CD14-positive monocyte (primary cell): Measurements from ENCODE around the gene POU6F2. TPM values are rescaled to one million over a fixed set of nuclear protein-coding genes. Genes with fewer than 3 reads are reported as not detected.

Source experiments
- DNase-seq, 3 donors: peaks; one replicate each; pipeline ENCODE4 v3.0.0-alpha.2; 2011 to 2022
- H2AFZ ChIP-seq: 2 replicates; pipeline ENCODE4 v1.6.0; 2012; ENCODE audit warnings: mild to moderate bottlenecking, low read depth, low read length, inconsistent platforms; ENCODE audit not compliant: insufficient read depth, poor library complexity, severe bottlenecking
- H3K27ac ChIP-seq, 2 donors: 1 replicate in 1 of 2; 2 replicates in 1 of 2; pipeline ENCODE4 v1.5.1; 2012 to 2013; ENCODE audit warnings: low read length in 2 of 2, control low read depth in 1 of 2, inconsistent platforms in 1 of 2, low read depth in 1 of 2, mild to moderate bottlenecking in 1 of 2
- H3K27me3 ChIP-seq, 2 donors: one replicate each; pipeline versions ENCODE4 v1.6.0 to v1.6.1; 2011 to 2013; ENCODE audit warnings: low read length in 2 of 2; ENCODE audit not compliant: control insufficient read depth in 2 of 2, insufficient read depth in 2 of 2
- H3K36me3 ChIP-seq, 2 donors: replicated peaks in 1 of 2; 1 replicate in 1 of 2; 2 replicates in 1 of 2; pipeline versions ENCODE4 v1.5.1 to v1.6.1; 2012 to 2013; ENCODE audit warnings: low read length in 2 of 2, control low read depth in 1 of 2, inconsistent platforms in 1 of 2, mild to moderate bottlenecking in 1 of 2; ENCODE audit not compliant: insufficient read depth in 2 of 2, control insufficient read depth in 1 of 2
- H3K4me1 ChIP-seq, 2 donors: 1 replicate in 1 of 2; 2 replicates in 1 of 2; pipeline versions ENCODE4 v1.5.1 to v1.6.1; 2012 to 2013; ENCODE audit warnings: low read length in 2 of 2, control low read depth in 1 of 2, inconsistent platforms in 1 of 2, mild to moderate bottlenecking in 1 of 2, moderate library complexity in 1 of 2; ENCODE audit not compliant: insufficient read depth in 2 of 2, control insufficient read depth in 1 of 2
- H3K4me2 ChIP-seq: replicated peaks from 2 replicates; pipeline ENCODE3; 2012; ENCODE audit warnings: low read length, moderate library complexity, mild to moderate bottlenecking; ENCODE audit not compliant: poor library complexity, severe bottlenecking; ENCODE audit errors: extremely low read depth
- H3K4me3 ChIP-seq, 3 experiments: fragments of 200-600 bp in 1 of 3; sonication (generic) in 1 of 3; replicated peaks in 1 of 3; 1 replicate in 2 of 3; 2 replicates in 1 of 3; pipeline ENCODE4 v1.5.1; 2011 to 2013; ENCODE audit warnings: low read length in 3 of 3, mild to moderate bottlenecking in 3 of 3, control low read depth in 2 of 3, low read depth in 2 of 3, inconsistent platforms in 1 of 3, moderate library complexity in 1 of 3
- H3K79me2 ChIP-seq: 2 replicates; pipeline ENCODE4 v1.6.0; 2012; ENCODE audit warnings: mild to moderate bottlenecking, control low read depth, inconsistent platforms, low read length, moderate library complexity; ENCODE audit not compliant: insufficient read depth
- H3K9ac ChIP-seq: 2 replicates; pipeline ENCODE4 v1.6.0; 2017; ENCODE audit warnings: low read length, mild to moderate bottlenecking; ENCODE audit not compliant: insufficient read depth, poor library complexity, severe bottlenecking
- H3K9me3 ChIP-seq, 2 donors: replicated peaks in 1 of 2; 1 replicate in 1 of 2; 2 replicates in 1 of 2; pipeline versions ENCODE4 v1.5.1 to v1.6.1; 2012 to 2013; ENCODE audit warnings: low read length in 2 of 2, control low read depth in 1 of 2; ENCODE audit not compliant: control insufficient read depth in 1 of 2, insufficient read depth in 1 of 2
- H4K20me1 ChIP-seq: 2 replicates; pipeline ENCODE4 v1.6.0; 2012; ENCODE audit warnings: mild to moderate bottlenecking, low read length, control low read depth, moderate library complexity; ENCODE audit not compliant: insufficient read depth
- H3K27ac Mint-ChIP-seq, 7 donors: one replicate each; pipeline ENCODE4 v1.8.0; 2020; ENCODE audit warnings: mild to moderate bottlenecking in 7 of 7, mixed read lengths in 7 of 7, moderate library complexity in 6 of 7, inconsistent platforms in 2 of 7
- H3K27me3 Mint-ChIP-seq, 3 donors: one replicate each; pipeline ENCODE4 v1.8.0; 2021 to 2022; ENCODE audit warnings: low read depth in 3 of 3, mild to moderate bottlenecking in 3 of 3, mixed read lengths in 3 of 3, moderate library complexity in 3 of 3, inconsistent platforms in 1 of 3
- H3K36me3 Mint-ChIP-seq, 2 donors: one replicate each; pipeline ENCODE4 v1.8.0; 2020; ENCODE audit warnings: mixed read lengths in 2 of 2, inconsistent platforms in 1 of 2, mild to moderate bottlenecking in 1 of 2
- H3K4me1 Mint-ChIP-seq: one replicate; pipeline ENCODE4 v1.8.0; 2020; ENCODE audit warnings: mild to moderate bottlenecking, mixed read lengths
- H3K4me3 Mint-ChIP-seq, 2 donors: one replicate each; pipeline ENCODE4 v1.8.0; 2020; ENCODE audit warnings: mild to moderate bottlenecking in 2 of 2, mixed read lengths in 2 of 2, moderate library complexity in 1 of 2
- H3K9me3 Mint-ChIP-seq, 7 donors: one replicate each; pipeline ENCODE4 v1.8.0; 2020 to 2022; ENCODE audit warnings: mixed read lengths in 7 of 7, mild to moderate bottlenecking in 6 of 7, moderate library complexity in 6 of 7, inconsistent platforms in 2 of 7
- CTCF ChIP-seq: fragments of 200-600 bp; IDR thresholded peaks from one replicate; pipeline ENCODE4 v1.8.0; 2022; ENCODE audit warnings: antibody characterized with exemption, mild to moderate bottlenecking
- WGBS: methylation state at CpG from one replicate; pipeline ENCODE4 v1.1.5; 2013; ENCODE audit warnings: missing lambda C conversion rate; ENCODE audit not compliant: insufficient coverage; 5-methylcytosine and 5-hydroxymethylcytosine counted together
- intact Hi-C, 2 donors: fragments of 100-400 bp; cut with micrococcal nuclease; formaldehyde crosslinking; loops; one replicate each; pipeline versions ENCODE4 v1.15.0 to v1.15.1; 2023
- polyA plus RNA-seq, 3 donors: library from polyadenylated mRNA; depleted of rRNA in 1 of 3; unstranded in 2 of 3; stranded (reverse) in 1 of 3; fragments of 300-500 nt in 2 of 3; fragments of >200 nt in 1 of 3; fragmentation: Illumina TruSeq in 2 of 3; gene quantifications; 1 replicate in 2 of 3; 2 replicates in 1 of 3; pipeline ENCODE4 v1.2.3, GENCODE V29; 2012 to 2021

The POU6F2 gene
- polyA plus RNA-seq, 3 donors: not detected

- Mint-ChIP-seq H3K4me3 (no peak overlapping the region), H3K36me3 (no peaks in the 10 kb centered on the region), H3K9me3 (peaks cover 0 to 3% (median 0%) of the 10 kb centered on the region in 7 donors), H3K27me3 (peaks cover 0 to 7% (median 6%) of the 10 kb centered on the region in 3 donors), H3K4me1 (peaks cover 3% of the 10 kb centered on the region), H3K27ac (no peak overlapping the region)
- H4K20me1 ChIP-seq: no peaks in the 10 kb centered on the region
- no peak for DNase-seq
- no peak overlapping the region for H3K27ac ChIP-seq
- no peaks in the 10 kb centered on the region for H3K4me1 ChIP-seq
- H3K27me3 ChIP-seq: no peaks in the 10 kb centered on the region
- no peaks in the 10 kb centered on the region for H3K36me3 ChIP-seq
- no peak overlapping the region for H3K4me2 ChIP-seq
- TF ChIP-seq CTCF: no peak
- H3K9ac ChIP-seq: no peak overlapping the region
- no peaks in the 10 kb centered on the region for H3K9me3 ChIP-seq
- no peak overlapping the region for H3K4me3 ChIP-seq
- no peaks in the 10 kb centered on the region for H3K79me2 ChIP-seq
- no peak overlapping the region for H2AFZ ChIP-seq
- 83% methylated on average over 1 of the region's 1 CpG for WGBS
- intact Hi-C loops: no loop called here
Measured at GRCh38 chr7:39428221-39428620, 450.5 kb downstream of the POU6F2 start.

- Mint-ChIP-seq H3K27ac (no peak overlapping the region), H3K4me3 (no peak overlapping the region), H3K4me1 (peaks cover 8% of the 10 kb centered on the region), H3K9me3 (peaks cover 0 to 3% (median 0%) of the 10 kb centered on the region in 7 donors), H3K27me3 (peaks cover 0 to 8% (median 8%) of the 10 kb centered on the region in 3 donors), H3K36me3 (no peaks in the 10 kb centered on the region)
- peaks cover 0 to 5% of the 10 kb centered on the region in 2 donors for H3K4me1 ChIP-seq
- H3K27me3 ChIP-seq: no peaks in the 10 kb centered on the region
- H3K27ac ChIP-seq: no peak overlapping the region
- no peak for TF ChIP-seq CTCF
- H4K20me1 ChIP-seq: no peaks in the 10 kb centered on the region
- H3K4me3 ChIP-seq: no peak overlapping the region
- H3K9me3 ChIP-seq: no peaks in the 10 kb centered on the region
- no peaks in the 10 kb centered on the region for H3K36me3 ChIP-seq
- H3K79me2 ChIP-seq: no peaks in the 10 kb centered on the region
- 85% methylated on average over 2 of the region's 2 CpGs for WGBS
- H3K9ac ChIP-seq: no peak overlapping the region
- no peak overlapping the region for H2AFZ ChIP-seq
- intact Hi-C loops: no loop called here
- H3K4me2 ChIP-seq: no peak overlapping the region
- no peak for DNase-seq
Measured at GRCh38 chr7:39429421-39429820, 451.7 kb downstream of the POU6F2 start.
